Measurements from ENCODE around the gene MFSD2A. TPM values are rescaled to one million over a fixed set of nuclear protein-coding genes. Genes with fewer than 3 reads are reported as not detected.

MFSD2A gene
- 2.2 and 5.0 TPM in 2 replicates for total RNA-seq

GRCh38 chr1:39954870-39955546 lies at the start of gene MFSD2A:
Gene MFSD2A, plus strand, starts transcription at chr1:39955145. Its CDS starts 148 bp downstream, at chr1:39955293.

Other genes with a start within 250 kb of the MFSD2A start
- gene PPIE, start 216.3 kb upstream of the MFSD2A start, total RNA-seq, result 33.2 and 39.0 TPM in 2 replicates
- gene OXCT2, start 183.8 kb upstream of the MFSD2A start, total RNA-seq, result 2.2 and 2.4 TPM in 2 replicates
- gene BMP8B, start 166.3 kb upstream of the MFSD2A start, total RNA-seq, result under 0.01 TPM in 1 of 2 replicates, not detected in the other
- gene TRIT1, start 71.6 kb upstream of the MFSD2A start, total RNA-seq, result 9.6 and 11.3 TPM in 2 replicates
- gene MYCL, start 53.2 kb upstream of the MFSD2A start, total RNA-seq, result 0.54 and 0.81 TPM in 2 replicates
- 435 and 437 TPM in 2 replicates for gene CAP1, start 85.6 kb downstream of the MFSD2A start, total RNA-seq
- 46.3 and 49.1 TPM in 2 replicates for gene PPT1, start 142.1 kb downstream of the MFSD2A start, total RNA-seq
- 14.1 and 15.1 TPM in 2 replicates for gene RLF, start 206.2 kb downstream of the MFSD2A start, total RNA-seq